ENCODE data around the gene IL1RN.

DNA sequence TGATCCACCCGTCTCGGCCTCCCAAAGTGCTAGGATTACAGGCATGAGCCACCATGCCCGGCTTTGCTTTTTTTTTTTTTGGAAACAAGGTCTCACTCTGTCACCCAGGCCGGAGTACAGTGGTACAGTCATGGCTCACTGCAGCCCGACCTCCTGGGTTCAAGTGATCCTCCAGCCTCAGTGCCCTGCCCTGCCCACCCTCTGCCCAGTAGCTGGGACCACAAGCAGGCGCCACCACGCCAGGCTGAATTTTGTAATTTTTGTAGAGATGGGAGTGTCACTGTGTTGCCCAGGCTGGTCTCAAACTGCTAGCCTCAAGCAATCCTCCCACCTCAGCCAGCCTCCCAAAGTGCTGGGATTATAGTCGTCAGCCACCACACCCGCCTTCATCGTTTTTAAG is 34.8 kb downstream of the IL1RN start:
- TF ChIP-seq EZH2 (IDR thresholded peaks at IDR 0.05; ENCODE audit: insufficient read depth, low read length) = no peak
- TF ChIP-seq, protein P1, sequence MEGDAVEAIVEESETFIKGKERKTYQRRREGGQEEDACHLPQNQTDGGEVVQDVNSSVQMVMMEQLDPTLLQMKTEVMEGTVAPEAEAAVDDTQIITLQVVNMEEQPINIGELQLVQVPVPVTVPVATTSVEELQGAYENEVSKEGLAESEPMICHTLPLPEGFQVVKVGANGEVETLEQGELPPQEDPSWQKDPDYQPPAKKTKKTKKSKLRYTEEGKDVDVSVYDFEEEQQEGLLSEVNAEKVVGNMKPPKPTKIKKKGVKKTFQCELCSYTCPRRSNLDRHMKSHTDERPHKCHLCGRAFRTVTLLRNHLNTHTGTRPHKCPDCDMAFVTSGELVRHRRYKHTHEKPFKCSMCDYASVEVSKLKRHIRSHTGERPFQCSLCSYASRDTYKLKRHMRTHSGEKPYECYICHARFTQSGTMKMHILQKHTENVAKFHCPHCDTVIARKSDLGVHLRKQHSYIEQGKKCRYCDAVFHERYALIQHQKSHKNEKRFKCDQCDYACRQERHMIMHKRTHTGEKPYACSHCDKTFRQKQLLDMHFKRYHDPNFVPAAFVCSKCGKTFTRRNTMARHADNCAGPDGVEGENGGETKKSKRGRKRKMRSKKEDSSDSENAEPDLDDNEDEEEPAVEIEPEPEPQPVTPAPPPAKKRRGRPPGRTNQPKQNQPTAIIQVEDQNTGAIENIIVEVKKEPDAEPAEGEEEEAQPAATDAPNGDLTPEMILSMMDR (IDR thresholded peaks at IDR 0.05; ENCODE audit: insufficient read depth, low read depth, low read length) = no peak
